ENCODE measurements around the gene PGF.
"Not testable (repeated sequence)": the region's sequence is repeated elsewhere in the genome, so short reads cannot be mapped to it uniquely, and the experiment has no call there.

Gene PGF

GRCh38 chr14:74945261-74945851 is 10.0 kb downstream of the PGF start:
- peak in 7 of 58 donors; percentile 1 to 22 (median 7) for DNase-seq

GRCh38 chr14:74942608-74943007 is 12.8 kb downstream of the PGF start:
- DNase-seq, result no peak

GRCh38 chr14:74942181-74942580 is 13.2 kb downstream of the PGF start:
- DNase-seq, result no peak

- peak in 45 of 58 donors; percentile 11 to 86 (median 43) for DNase-seq
Observed at GRCh38 chr14:74941676-74942097, 13.7 kb downstream of the PGF start.

- no peak for DNase-seq
Observed at GRCh38 chr14:74940956-74941565, 14.3 kb downstream of the PGF start.

GRCh38 chr14:74938531-74939495 is 16.6 kb downstream of the PGF start:
- no peak for DNase-seq

- no peak for DNase-seq
Observed at GRCh38 chr14:74937171-74937570, 18.2 kb downstream of the PGF start.

- no peak for DNase-seq
Observed at GRCh38 chr14:74936731-74937130, 18.7 kb downstream of the PGF start.

- DNase-seq, result no peak
Observed at GRCh38 chr14:74936151-74936550, 19.2 kb downstream of the PGF start.

GRCh38 chr14:74935360-74935680 is 20.1 kb downstream of the PGF start:
- DNase-seq, result no peak

GRCh38 chr14:74934476-74935359 is 20.7 kb downstream of the PGF start:
- no peak for DNase-seq

GRCh38 chr14:74934041-74934440 is 21.4 kb downstream of the PGF start:
- DNase-seq, result no peak

- not testable (repeated sequence) for DNase-seq
Observed at GRCh38 chr14:74932936-74933335, 22.5 kb downstream of the PGF start.

GRCh38 chr14:74932401-74932901 is 22.9 kb downstream of the PGF start:
- no peak for DNase-seq

- not testable (repeated sequence) for DNase-seq
Observed at GRCh38 chr14:74931744-74932143, 23.7 kb downstream of the PGF start.

GRCh38 chr14:74929242-74929641 is 26.2 kb downstream of the PGF start:
- no peak for DNase-seq

GRCh38 chr14:74927225-74927624 is 28.2 kb downstream of the PGF start:
- DNase-seq, result no peak

- DNase-seq, result no peak
Observed at GRCh38 chr14:74924061-74924460, 31.3 kb downstream of the PGF start.

- DNase-seq, result peak in 57 of 58 donors; percentile 34 to 95 (median 82)
Observed at GRCh38 chr14:74922752-74923401, 32.5 kb downstream of the PGF start, which contains the start of gene RPS6KL1. Gene RPS6KL1, minus strand, starts transcription at chr14:74923260. Its CDS starts 1,719 bp downstream, at chr14:74921541.
